Measurements from ENCODE around the gene LMBR1L.
A peak's percentile ranks its signal among the peaks of the same experiment; 100 is the strongest.

DNA sequence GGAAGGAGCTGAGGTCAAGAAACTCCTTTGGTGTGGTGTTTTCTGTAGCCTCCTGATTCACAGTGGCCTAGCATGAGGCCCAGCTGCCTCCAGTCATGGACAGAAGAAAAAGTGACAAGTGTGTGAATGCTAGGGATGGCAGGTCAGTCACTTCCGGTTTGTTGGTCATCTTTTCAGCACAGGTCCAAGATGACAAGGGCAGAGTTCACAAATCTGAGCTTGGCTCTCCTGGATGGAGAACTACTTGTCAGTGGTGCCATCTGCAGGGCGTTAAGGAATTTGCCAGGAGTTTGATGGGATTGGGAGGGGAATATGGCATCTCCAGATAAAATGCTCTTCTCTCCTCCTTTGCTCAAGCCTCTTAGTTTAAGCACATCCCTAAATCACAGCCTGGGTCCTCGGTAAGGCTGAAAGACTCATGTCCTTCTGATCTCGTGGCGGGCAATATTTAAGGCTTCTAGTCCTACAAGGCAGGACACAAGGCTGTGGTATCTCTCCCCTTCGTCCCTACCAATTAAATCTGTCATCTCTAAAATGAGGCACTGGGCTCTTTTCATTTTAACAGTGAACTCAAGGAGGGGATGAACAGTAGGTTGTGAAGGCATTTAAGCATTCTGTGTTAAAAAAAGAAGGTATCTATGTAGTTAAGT is 10.5 kb upstream of the LMBR1L start:
- TF ChIP-seq, protein P1, sequence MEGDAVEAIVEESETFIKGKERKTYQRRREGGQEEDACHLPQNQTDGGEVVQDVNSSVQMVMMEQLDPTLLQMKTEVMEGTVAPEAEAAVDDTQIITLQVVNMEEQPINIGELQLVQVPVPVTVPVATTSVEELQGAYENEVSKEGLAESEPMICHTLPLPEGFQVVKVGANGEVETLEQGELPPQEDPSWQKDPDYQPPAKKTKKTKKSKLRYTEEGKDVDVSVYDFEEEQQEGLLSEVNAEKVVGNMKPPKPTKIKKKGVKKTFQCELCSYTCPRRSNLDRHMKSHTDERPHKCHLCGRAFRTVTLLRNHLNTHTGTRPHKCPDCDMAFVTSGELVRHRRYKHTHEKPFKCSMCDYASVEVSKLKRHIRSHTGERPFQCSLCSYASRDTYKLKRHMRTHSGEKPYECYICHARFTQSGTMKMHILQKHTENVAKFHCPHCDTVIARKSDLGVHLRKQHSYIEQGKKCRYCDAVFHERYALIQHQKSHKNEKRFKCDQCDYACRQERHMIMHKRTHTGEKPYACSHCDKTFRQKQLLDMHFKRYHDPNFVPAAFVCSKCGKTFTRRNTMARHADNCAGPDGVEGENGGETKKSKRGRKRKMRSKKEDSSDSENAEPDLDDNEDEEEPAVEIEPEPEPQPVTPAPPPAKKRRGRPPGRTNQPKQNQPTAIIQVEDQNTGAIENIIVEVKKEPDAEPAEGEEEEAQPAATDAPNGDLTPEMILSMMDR (conservative IDR thresholded peaks at IDR 0.05; ENCODE audit: low read depth, low read length): peak; percentile 72
- no peak for TF ChIP-seq EZH2 (IDR thresholded peaks at IDR 0.05; ENCODE audit: borderline replicate concordance, low read depth, low read length, poor library complexity, severe bottlenecking)

Measured in A673 (cell line).